ENCODE measurements around the gene NT5DC1.
A peak's percentile ranks its signal among the peaks of the same experiment; 100 is the strongest.

Gene NT5DC1

GRCh38 chr6:116254297-116255056, 153.8 kb downstream of the NT5DC1 start:
- Mint-ChIP-seq H3K27ac (no peak overlapping the region), H3K4me3 (no peak overlapping the region), H3K27me3 (no peaks in the 10 kb centered on the region), H3K4me1 (no peaks in the 10 kb centered on the region), H3K9me3 (no peaks in the 10 kb centered on the region), H3K36me3 (peaks cover 8% of the 10 kb centered on the region)

- Mint-ChIP-seq H3K36me3 (peaks cover 12% of the 10 kb centered on the region), H3K4me3 (no peak overlapping the region), H3K27ac (no peak overlapping the region), H3K4me1 (peaks cover 8% of the 10 kb centered on the region), H3K27me3 (no peaks in the 10 kb centered on the region), H3K9me3 (no peaks in the 10 kb centered on the region)
Measured at GRCh38 chr6:116255246-116255800, 154.7 kb downstream of the NT5DC1 start.

GRCh38 chr6:116256694-116257093, 156.0 kb downstream of the NT5DC1 start:
- Mint-ChIP-seq H3K4me3 (no peak overlapping the region), H3K27me3 (no peaks in the 10 kb centered on the region), H3K27ac (no peak overlapping the region), H3K36me3 (peaks cover 18% of the 10 kb centered on the region), H3K4me1 (peaks cover 19% of the 10 kb centered on the region), H3K9me3 (no peaks in the 10 kb centered on the region)

- Mint-ChIP-seq H3K4me1 (peaks cover 37% of the 10 kb centered on the region), H3K27ac (no peak overlapping the region), H3K27me3 (no peaks in the 10 kb centered on the region), H3K9me3 (peaks cover 16% of the 10 kb centered on the region), H3K4me3 (no peak overlapping the region), H3K36me3 (peaks cover 35% of the 10 kb centered on the region)
Measured at GRCh38 chr6:116258520-116258919, 157.9 kb downstream of the NT5DC1 start.

GRCh38 chr6:116263353-116263752, 162.7 kb downstream of the NT5DC1 start:
- peaks cover 22% of the 10 kb centered on the region for H3K9me3 Mint-ChIP-seq
- H3K36me3 Mint-ChIP-seq, result peaks cover 48% of the 10 kb centered on the region

GRCh38 chr6:116265041-116265829, 164.6 kb downstream of the NT5DC1 start:
- Mint-ChIP-seq H3K27me3 (no peaks in the 10 kb centered on the region), H3K36me3 (peaks cover 41% of the 10 kb centered on the region), H3K4me3 (no peak overlapping the region), H3K27ac (no peak overlapping the region), H3K4me1 (peaks cover 57% of the 10 kb centered on the region), H3K9me3 (peaks cover 22% of the 10 kb centered on the region)

More at GRCh38 chr6:116263353-116263752, 162.7 kb downstream of the NT5DC1 start:
- H3K4me3 Mint-ChIP-seq, result peak overlapping the region; percentile 41
- H3K4me1 Mint-ChIP-seq, result peaks cover 52% of the 10 kb centered on the region
- no peaks in the 10 kb centered on the region for H3K27me3 Mint-ChIP-seq
- no peak overlapping the region for H3K27ac Mint-ChIP-seq

GRCh38 chr6:116266803-116267202, 166.2 kb downstream of the NT5DC1 start:
- H3K27me3 Mint-ChIP-seq, result no peaks in the 10 kb centered on the region
- H3K27ac Mint-ChIP-seq, result no peak overlapping the region
- peaks cover 29% of the 10 kb centered on the region for H3K36me3 Mint-ChIP-seq
- H3K4me1 Mint-ChIP-seq, result peaks cover 49% of the 10 kb centered on the region
- no peak overlapping the region for H3K4me3 Mint-ChIP-seq
- peaks cover 22% of the 10 kb centered on the region for H3K9me3 Mint-ChIP-seq

- H3K4me3 Mint-ChIP-seq, result no peak overlapping the region
- H3K36me3 Mint-ChIP-seq, result peaks cover 18% of the 10 kb centered on the region
- H3K27me3 Mint-ChIP-seq, result no peaks in the 10 kb centered on the region
- peaks cover 10% of the 10 kb centered on the region for H3K9me3 Mint-ChIP-seq
- no peak overlapping the region for H3K27ac Mint-ChIP-seq
- peaks cover 47% of the 10 kb centered on the region for H3K4me1 Mint-ChIP-seq
Measured at GRCh38 chr6:116267836-116268588, 167.4 kb downstream of the NT5DC1 start.

GRCh38 chr6:116268589-116269293, 168.1 kb downstream of the NT5DC1 start:
- Mint-ChIP-seq H3K9me3 (peaks cover 6% of the 10 kb centered on the region), H3K36me3 (peaks cover 11% of the 10 kb centered on the region), H3K4me1 (peaks cover 49% of the 10 kb centered on the region), H3K27me3 (no peaks in the 10 kb centered on the region), H3K4me3 (no peak overlapping the region), H3K27ac (peak overlapping the region; percentile 46)

GRCh38 chr6:116271149-116271708, 170.6 kb downstream of the NT5DC1 start:
- Mint-ChIP-seq H3K27ac (peak overlapping the region; percentile 3), H3K4me1 (peaks cover 64% of the 10 kb centered on the region), H3K4me3 (no peak overlapping the region)

GRCh38 chr6:116277124-116277523, 176.5 kb downstream of the NT5DC1 start:
- Mint-ChIP-seq H3K27me3 (no peaks in the 10 kb centered on the region), H3K4me1 (peaks cover 77% of the 10 kb centered on the region), H3K4me3 (peak overlapping the region; percentile 100), H3K9me3 (no peaks in the 10 kb centered on the region), H3K36me3 (peaks cover 30% of the 10 kb centered on the region), H3K27ac (peak overlapping the region; percentile 90)

More at GRCh38 chr6:116271149-116271708, 170.6 kb downstream of the NT5DC1 start:
- Mint-ChIP-seq H3K27me3 (no peaks in the 10 kb centered on the region), H3K36me3 (peaks cover 9% of the 10 kb centered on the region), H3K9me3 (no peaks in the 10 kb centered on the region)

GRCh38 chr6:116278481-116278829, 177.8 kb downstream of the NT5DC1 start:
- Mint-ChIP-seq H3K36me3 (peaks cover 30% of the 10 kb centered on the region), H3K4me3 (peak overlapping the region; percentile 100), H3K4me1 (peaks cover 70% of the 10 kb centered on the region), H3K9me3 (no peaks in the 10 kb centered on the region), H3K27ac (peak overlapping the region; percentile 99), H3K27me3 (no peaks in the 10 kb centered on the region)

- Mint-ChIP-seq H3K4me3 (peak overlapping the region; percentile 100), H3K9me3 (no peaks in the 10 kb centered on the region), H3K27me3 (no peaks in the 10 kb centered on the region), H3K4me1 (peaks cover 68% of the 10 kb centered on the region), H3K36me3 (peaks cover 30% of the 10 kb centered on the region), H3K27ac (peak overlapping the region; percentile 99)
Measured at GRCh38 chr6:116278854-116279231, 178.2 kb downstream of the NT5DC1 start.

GRCh38 chr6:116279232-116280160, 178.8 kb downstream of the NT5DC1 start, which contains the start of gene TSPYL1:
Gene TSPYL1, minus strand, starts transcription at chr6:116279930. Its CDS starts 100 bp downstream, at chr6:116279830.
- Mint-ChIP-seq H3K36me3 (peaks cover 30% of the 10 kb centered on the region), H3K4me3 (peak within 1 kb of the TSS; percentile 100)

More at GRCh38 chr6:116279232-116280160, 178.8 kb downstream of the NT5DC1 start, which contains the start of gene TSPYL1:
- Mint-ChIP-seq H3K27ac (peak within 1 kb of the TSS; percentile 99), H3K9me3 (no peaks in the 10 kb centered on the region), H3K4me1 (peaks cover 63% of the 10 kb centered on the region), H3K27me3 (no peaks in the 10 kb centered on the region)
